Heart left ventricle (tissue), 16 donors: ENCODE measurements around the gene BLOC1S1. TPM values are rescaled to one million over a fixed set of nuclear protein-coding genes. Genes with fewer than 3 reads are reported as not detected.

Experiments used
- ATAC-seq, 4 donors: fragments of 200-7000 bp; cut with Tn5 transposase; one replicate each; pipeline ENCODE4 v1.9.1; 2020 to 2022; ENCODE audit warnings: moderate library complexity in 4 of 4, mild to moderate bottlenecking in 3 of 4, moderate number of reproducible peaks in 1 of 4
- DNase-seq, 5 donors: peaks; one replicate each; pipeline ENCODE4 v3.0.0-alpha.2; 2020
- H3K27ac ChIP-seq, 12 donors: fragments of 200-600 bp; sonication (generic) in 4 of 12; one replicate each; pipeline versions ENCODE4 v1.5.0 to v1.8.0; 2016 to 2022; ENCODE audit warnings: mild to moderate bottlenecking in 2 of 12
- H3K27me3 ChIP-seq, 9 donors: fragments of 200-600 bp; sonication (generic) in 2 of 9; one replicate each; pipeline versions ENCODE4 v1.5.1 to v1.8.0; 2016 to 2022; ENCODE audit warnings: mild to moderate bottlenecking in 3 of 9
- H3K36me3 ChIP-seq, 9 donors: fragments of 200-600 bp; sonication (generic) in 2 of 9; one replicate each; pipeline versions ENCODE4 v1.5.0 to v1.8.0; 2018 to 2022; ENCODE audit warnings: mild to moderate bottlenecking in 2 of 9
- H3K4me1 ChIP-seq, 12 donors: fragments of 200-600 bp; sonication (generic) in 4 of 12; one replicate each; pipeline versions ENCODE4 v1.5.0 to v1.8.0; 2016 to 2022; ENCODE audit warnings: mild to moderate bottlenecking in 3 of 12
- H3K4me3 ChIP-seq, 12 donors: fragments of 200-600 bp; sonication (generic) in 4 of 12; one replicate each; pipeline versions ENCODE4 v1.5.0 to v1.8.0; 2017 to 2022; ENCODE audit warnings: mild to moderate bottlenecking in 9 of 12, moderate library complexity in 4 of 12
- H3K9me3 ChIP-seq, 12 donors: fragments of 200-600 bp; sonication (generic) in 4 of 12; one replicate each; pipeline versions ENCODE4 v1.5.0 to v1.8.0; 2016 to 2022; ENCODE audit warnings: mild to moderate bottlenecking in 1 of 12
- CTCF ChIP-seq, 12 donors: fragments of 200-600 bp; sonication (generic) in 4 of 12; IDR thresholded peaks; one replicate each; pipeline versions ENCODE4 v1.5.0 to v1.8.0; 2018 to 2022; ENCODE audit warnings: antibody characterized with exemption in 12 of 12, mild to moderate bottlenecking in 5 of 12
- POLR2A ChIP-seq, 2 donors: fragments of 450-650 bp; IDR thresholded peaks; one replicate each; pipeline ENCODE4 v1.6.1; 2017; ENCODE audit warnings: antibody characterized with exemption in 2 of 2, mild to moderate bottlenecking in 2 of 2, moderate library complexity in 2 of 2
- WGBS, 4 donors: extraction: QIAGEN DNeasy Blood & Tissue Kit in 2 of 4; methylation state at CpG; one replicate each; pipeline versions ENCODE4 v1.1.5 to v1.1.7; 2013 to 2018; 5-methylcytosine and 5-hydroxymethylcytosine counted together
- intact Hi-C, 10 donors: fragments of 100-400 bp; cut with DNase I; formaldehyde crosslinking; loops; one replicate each; pipeline versions ENCODE4 v1.11.1 to v1.14.2; 2022
- polyA plus RNA-seq, 2 donors: library from polyadenylated mRNA; stranded (reverse); fragments of 200-250 nt; gene quantifications; one replicate each; pipeline ENCODE4 v1.2.3, GENCODE V29; 2013
- total RNA-seq, 9 donors: library from RNA; depleted of rRNA in 2 of 9; stranded (reverse); fragments of >200 nt in 2 of 9; fragmentation: NEBNext Ultra II Directional in 3 of 9; extraction: Animal tissue kit (Norgen Biotek cat#: 25700) in 3 of 9; gene quantifications; one replicate each; pipeline versions ENCODE4 v1.1.0 to v1.2.4, GENCODE V29; 2016 to 2023
- donor health status: ischemic (EF 13 %, LVEDD 7.1; RV severe dilation, severe dysfunction).
- donor health status: healthy with polysubstance abuse.
- donor health status: DM: no; HTN: yes; CAD: no.
- donor health status: DM: no; HTN: no; CAD: no.
- donor health status: ischemic (EF 25% LVEDD 6.9; RV normal size, moderate dysfunction).
- donor health status: ischemic (EF 25% LVEDD 5.7; RV mildly dilated, moderate dysfunction).
- donor health status: healthy.
- donor health status: DM: yes; HTN: yes; CAD: no.
- donor health status: ischemic (EF 35%, LVEDD 5.7; RV mildly dilated, moderate dysfunction).
- donor health status: nonischemic (EF 11% LVEDD 7.7; RV severe dilation, severe dysfunction).
- donor health status: DM: yes; HTN: yes; CAD: no.
- donor health status: PGD.
- donor health status: ischemic (EF 29% LVEDD 5.4; RV normal size, mild dysfunction).
- donor health status: nonischemic (EF 23%, LVEDD 6.1; RV moderate dilation, normal function).

The BLOC1S1 gene
- total and polyA plus RNA-seq, 11 donors: 71.3 to 314 (median 132) TPM

GRCh38 chr12:55741931-55742680, 26.3 kb downstream of the BLOC1S1 start:
- 18 to 29% (median 26%) methylated on average over 3 of the region's 3 CpGs for WGBS, 4 donors
- Histone ChIP-seq H3K27ac (peak overlapping the region in 5 of 12 donors; percentile 37 to 75 (median 49)), H3K4me1 (peaks cover 0 to 56% (median 39%) of the 10 kb centered on the region in 12 donors), H3K27me3 (peaks cover 0 to 6% (median 0%) of the 10 kb centered on the region in 9 donors), H3K4me3 (peak overlapping the region in 10 of 12 donors; percentile 56 to 93 (median 76)), H3K9me3 (no peaks in the 10 kb centered on the region), H3K36me3 (no peaks in the 10 kb centered on the region)
- TF ChIP-seq CTCF (IDR thresholded peaks at IDR 0.05): no peak
- no peak for TF ChIP-seq POLR2A (IDR thresholded peaks at IDR 0.05)
- DNase-seq: no peak
- intact Hi-C loops: loop anchor here in 4 of 10 donors (5.0 to 10.0 kb wide), 6 partner anchors 55 to 300 kb away; partner anchors contain the start of genes RPS26 (in 2 of the 4), IKZF4 (in 1 of the 4), ORMDL2 (in 1 of the 4) and SARNP (in 1 of the 4)
- no peak for ATAC-seq

GRCh38 chr12:55742719-55743405, 27.0 kb downstream of the BLOC1S1 start, which contains the start of gene GDF11:
TSS of gene GDF11 (plus strand) at chr12:55743122. CDS start at chr12:55743317, 195 bp downstream.
- 0 to 2% (median 1%) methylated on average over 16 to 48 of the region's 53 CpGs for WGBS, 4 donors
- H3K4me1 ChIP-seq: peaks cover 0 to 56% (median 35%) of the 10 kb centered on the region in 12 donors

GRCh38 chr12:55743406-55744339, 27.8 kb downstream of the BLOC1S1 start:
- Histone ChIP-seq H3K4me1 (peaks cover 0 to 52% (median 28%) of the 10 kb centered on the region in 12 donors), H3K36me3 (no peaks in the 10 kb centered on the region), H3K27me3 (peaks cover 0 to 6% (median 0%) of the 10 kb centered on the region in 9 donors), H3K9me3 (no peaks in the 10 kb centered on the region), H3K27ac (peak overlapping the region in 10 of 12 donors; percentile 27 to 74 (median 58)), H3K4me3 (peak overlapping the region; percentile 54 to 93 (median 75))
- DNase-seq (peak in 3 of 5 donors; percentile 61 to 78 (median 64)), ATAC-seq (peak in 3 of 4 donors; percentile 5 to 21 (median 13))
- TF ChIP-seq POLR2A (IDR thresholded peaks at IDR 0.05) (no peak), CTCF (IDR thresholded peaks at IDR 0.05) (peak in 1 of 12 donors; percentile 24)
- intact Hi-C loops: loop anchor here in 4 of 10 donors (5.0 to 10.0 kb wide), 6 partner anchors 54 to 299 kb away; partner anchors contain the start of genes RPS26 (in 2 of the 4), IKZF4 (in 1 of the 4), ORMDL2 (in 1 of the 4) and SARNP (in 1 of the 4)
- WGBS, 4 donors: 1 to 2% (median 1%) methylated on average over 29 to 73 of the region's 73 CpGs

More at GRCh38 chr12:55742719-55743405, 27.0 kb downstream of the BLOC1S1 start, which contains the start of gene GDF11:
- H3K9me3 ChIP-seq: no peaks in the 10 kb centered on the region
- peak; percentile 84 to 89 (median 87) for DNase-seq
- peak; percentile 22 to 75 (median 69) for ATAC-seq
- peak within 1 kb of the TSS in 10 of 12 donors; percentile 27 to 75 (median 58) for H3K27ac ChIP-seq
- peak within 1 kb of the TSS; percentile 54 to 93 (median 75) for H3K4me3 ChIP-seq
- no peaks in the 10 kb centered on the region for H3K36me3 ChIP-seq
- no peak for TF ChIP-seq CTCF (IDR thresholded peaks at IDR 0.05)
- TF ChIP-seq POLR2A (IDR thresholded peaks at IDR 0.05): peak; percentile 88 to 91
- peaks cover 0 to 6% (median 0%) of the 10 kb centered on the region in 9 donors for H3K27me3 ChIP-seq
- intact Hi-C loops: loop anchor here in 4 of 10 donors (5.0 to 10.0 kb wide), 6 partner anchors 54 to 299 kb away; partner anchors contain the start of genes RPS26 (in 2 of the 4), IKZF4 (in 1 of the 4), ORMDL2 (in 1 of the 4) and SARNP (in 1 of the 4)
